Non-pigmented ciliary epithelial cell (primary cell): Measurements from ENCODE around the gene TYSND1.
"Not testable (repeated sequence)": the region's sequence is repeated elsewhere in the genome, so short reads cannot be mapped to it uniquely, and the experiment has no call there.

Source experiments
- DNase-seq: peaks from one replicate; pipeline ENCODE4 v3.0.0-alpha.2; 2010; ENCODE audit warnings: low read depth

The TYSND1 gene

GRCh38 chr10:70146489-70147258 is at the start of gene TYSND1:
Gene TYSND1, minus strand, starts transcription at chr10:70146700. Its CDS starts 114 bp downstream, at chr10:70146586.
- DNase-seq: peak; percentile 91

GRCh38 chr10:70193391-70193844 is 46.9 kb upstream of the TYSND1 start:
- DNase-seq: no peak

GRCh38 chr10:70192326-70192968 is 45.9 kb upstream of the TYSND1 start:
- no peak for DNase-seq

GRCh38 chr10:70191972-70192305 is 45.4 kb upstream of the TYSND1 start:
- peak; percentile 85 for DNase-seq

- no peak for DNase-seq
Observed at GRCh38 chr10:70191161-70191971, 44.9 kb upstream of the TYSND1 start.

- no peak for DNase-seq
Observed at GRCh38 chr10:70190581-70190980, 44.1 kb upstream of the TYSND1 start.

GRCh38 chr10:70190102-70190501 is 43.6 kb upstream of the TYSND1 start:
- no peak for DNase-seq

GRCh38 chr10:70188768-70189167 is 42.3 kb upstream of the TYSND1 start:
- no peak for DNase-seq

- no peak for DNase-seq
Observed at GRCh38 chr10:70186571-70186970, 40.1 kb upstream of the TYSND1 start.

GRCh38 chr10:70186090-70186489 is 39.6 kb upstream of the TYSND1 start:
- DNase-seq: no peak

- no peak for DNase-seq
Observed at GRCh38 chr10:70183304-70183703, 36.8 kb upstream of the TYSND1 start.

- DNase-seq: not testable (repeated sequence)
Observed at GRCh38 chr10:70179209-70179608, 32.7 kb upstream of the TYSND1 start.

- DNase-seq: no peak
Observed at GRCh38 chr10:70178139-70178725, 31.7 kb upstream of the TYSND1 start.

- no peak for DNase-seq
Observed at GRCh38 chr10:70176441-70176840, 29.9 kb upstream of the TYSND1 start.

- DNase-seq: no peak
Observed at GRCh38 chr10:70175516-70175915, 29.0 kb upstream of the TYSND1 start.

GRCh38 chr10:70174058-70174741 is 27.7 kb upstream of the TYSND1 start:
- no peak for DNase-seq

- DNase-seq: no peak
Observed at GRCh38 chr10:70169649-70170364, 23.3 kb upstream of the TYSND1 start.

- DNase-seq: no peak
Observed at GRCh38 chr10:70169011-70169410, 22.5 kb upstream of the TYSND1 start.

GRCh38 chr10:70167246-70167645 is 20.7 kb upstream of the TYSND1 start:
- no peak for DNase-seq

GRCh38 chr10:70166394-70166793 is 19.9 kb upstream of the TYSND1 start:
- no peak for DNase-seq

GRCh38 chr10:70164163-70164562 is 17.7 kb upstream of the TYSND1 start:
- DNase-seq: no peak
